Brain microvascular endothelial cell (primary cell): ENCODE data around the gene MLLT10.

Experiments used
- DNase-seq: peaks from one replicate; pipeline ENCODE4 v3.0.0-alpha.2; 2020
- H3K27ac ChIP-seq: fragments of 250-450 bp; sonication (Bioruptor Pico); 2 replicates; pipeline ENCODE4 v1.5.1; 2020; ENCODE audit warnings: mild to moderate bottlenecking, moderate library complexity
- H3K27me3 ChIP-seq: fragments of 250-450 bp; sonication (Bioruptor Pico); replicated peaks from 2 replicates; pipeline ENCODE4 v1.5.1; 2020; ENCODE audit warnings: mild to moderate bottlenecking
- H3K36me3 ChIP-seq: fragments of 250-450 bp; sonication (Bioruptor Pico); replicated peaks from 2 replicates; pipeline ENCODE4 v1.5.1; 2020; ENCODE audit warnings: mild to moderate bottlenecking
- H3K4me3 ChIP-seq: 2 replicates; pipeline ENCODE4 v1.5.1; 2011; ENCODE audit warnings: low read depth, mild to moderate bottlenecking, control low read depth, low read length, moderate library complexity
- CTCF ChIP-seq: IDR thresholded peaks from 2 replicates; pipeline ENCODE4 v1.5.1; 2011; ENCODE audit warnings: low read depth, mild to moderate bottlenecking, moderate library complexity, low read length, control low read depth, inconsistent platforms; ENCODE audit errors: missing control alignments
- in situ Hi-C: cut with HindIII; loops from 2 replicates; pipeline ENCODE4 v1.10.0; 2017; ENCODE audit warnings: low sequenced_read_pairs, low pct_ligation_motif_present

MLLT10 gene

DNA sequence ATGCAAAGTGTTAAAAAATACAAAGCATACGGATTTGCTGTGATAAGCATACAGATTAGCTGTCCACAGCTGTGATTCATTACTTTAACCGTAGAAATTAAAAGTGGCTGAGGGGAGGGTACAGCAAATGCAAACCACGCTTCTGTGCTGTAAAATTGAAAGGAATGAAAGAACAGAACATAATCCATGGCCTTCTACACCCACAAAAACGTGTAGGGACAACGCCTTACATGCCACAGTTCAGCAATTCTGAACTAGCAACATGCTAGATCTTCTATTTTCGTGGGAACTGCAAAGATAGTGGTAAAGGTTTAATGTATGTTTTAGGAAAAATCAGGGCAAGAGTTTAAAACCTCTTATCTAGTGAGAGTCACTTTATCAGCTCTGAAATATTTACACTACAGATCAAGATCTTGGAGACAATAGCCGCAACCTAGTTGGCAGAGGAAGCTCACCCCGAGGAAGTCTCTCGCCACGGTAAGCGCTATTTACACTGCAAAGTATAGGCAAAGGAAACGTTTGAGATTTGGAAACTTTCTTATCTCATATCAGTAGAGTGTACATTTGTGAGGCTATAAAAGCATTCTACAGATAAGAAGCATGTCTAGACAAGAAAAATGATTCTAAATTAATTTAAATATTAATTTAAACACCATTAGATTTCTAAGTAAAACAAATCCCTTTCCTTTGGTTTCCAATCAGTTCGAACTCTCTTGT lies 193.6 kb downstream of the MLLT10 start:
- TF ChIP-seq CTCF, result no peak
- in situ Hi-C loops, result no loop called here

DNA sequence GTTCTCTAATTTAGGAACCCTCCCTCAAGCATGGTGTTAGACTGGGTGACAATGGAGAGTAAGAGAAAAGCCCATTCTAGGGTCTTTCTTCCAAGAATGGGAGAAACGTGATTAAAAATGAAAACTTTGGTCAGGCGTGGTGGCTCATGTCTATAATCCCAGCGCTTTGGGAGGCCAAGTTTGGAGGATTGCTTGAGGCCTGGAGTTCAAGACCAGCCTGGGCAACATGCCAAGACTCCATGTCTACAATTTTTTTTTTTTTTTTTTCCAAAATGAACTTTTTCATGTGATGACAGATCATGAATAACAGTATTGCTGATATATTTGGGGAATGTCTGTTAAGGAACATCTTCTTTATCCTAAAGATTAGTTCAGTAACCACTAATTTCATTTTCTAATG lies 194.6 kb downstream of the MLLT10 start:
- no peak for DNase-seq
- no peak overlapping the region for H3K27ac ChIP-seq
- in situ Hi-C loops, result no loop called here

More for the DNA sequence above, 193.6 kb downstream of the MLLT10 start:
- no peak overlapping the region for H3K27ac ChIP-seq
- no peaks in the 10 kb centered on the region for H3K36me3 ChIP-seq
- H3K4me3 ChIP-seq, result no peak overlapping the region
- H3K27me3 ChIP-seq, result no peaks in the 10 kb centered on the region
- peak; percentile 40 for DNase-seq

DNA sequence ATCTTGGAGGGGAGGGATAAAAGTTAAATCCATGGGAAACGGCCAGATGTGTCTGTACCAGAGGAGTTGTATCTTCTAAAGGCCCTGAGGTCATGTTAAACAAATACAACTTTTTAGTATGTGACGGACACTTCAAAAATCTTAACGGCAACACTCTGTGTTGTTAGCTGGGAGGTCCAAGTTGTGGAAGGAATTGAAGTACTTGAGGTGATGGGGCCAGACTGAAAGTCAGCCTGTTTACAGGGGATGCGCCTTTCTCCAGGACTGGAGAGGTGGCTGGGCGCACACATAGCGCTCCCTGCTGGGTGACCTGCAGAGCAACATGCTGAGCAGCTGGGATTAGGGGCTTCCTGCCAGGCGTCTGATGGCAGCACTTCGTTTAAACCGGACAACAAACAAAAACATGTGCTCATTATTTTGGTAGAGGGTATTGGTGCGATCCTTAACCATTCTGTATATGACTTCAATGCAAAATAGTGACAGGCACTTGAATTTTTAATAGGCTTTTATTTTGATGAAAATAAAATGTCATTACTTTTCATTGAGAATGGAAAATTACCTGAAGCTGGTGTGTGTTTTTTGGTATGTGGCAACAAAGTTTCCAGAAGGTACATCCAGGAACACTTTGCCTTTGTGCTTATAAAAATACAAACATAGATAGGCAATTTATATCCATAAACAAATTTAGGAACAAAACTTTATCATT lies 198.2 kb downstream of the MLLT10 start:
- TF ChIP-seq CTCF, result peak; percentile 98
- Histone ChIP-seq H3K27me3 (no peaks in the 10 kb centered on the region), H3K27ac (no peak overlapping the region), H3K4me3 (no peak overlapping the region), H3K36me3 (peaks cover 9% of the 10 kb centered on the region)
- in situ Hi-C loops, result no loop called here
- DNase-seq, result peak; percentile 39

More for the DNA sequence above, 194.6 kb downstream of the MLLT10 start:
- H3K4me3 ChIP-seq, result no peak overlapping the region
- no peak for TF ChIP-seq CTCF
- H3K36me3 ChIP-seq, result peaks cover under 1% of the 10 kb centered on the region
- H3K27me3 ChIP-seq, result no peaks in the 10 kb centered on the region

GRCh38 chr10:21733710-21734109 lies 199.7 kb downstream of the MLLT10 start:
- no peak for TF ChIP-seq CTCF
- no peak for DNase-seq
- no peak overlapping the region for H3K27ac ChIP-seq
- peaks cover 9% of the 10 kb centered on the region for H3K36me3 ChIP-seq
- in situ Hi-C loops, result no loop called here
- no peaks in the 10 kb centered on the region for H3K27me3 ChIP-seq
- H3K4me3 ChIP-seq, result no peak overlapping the region

DNA sequence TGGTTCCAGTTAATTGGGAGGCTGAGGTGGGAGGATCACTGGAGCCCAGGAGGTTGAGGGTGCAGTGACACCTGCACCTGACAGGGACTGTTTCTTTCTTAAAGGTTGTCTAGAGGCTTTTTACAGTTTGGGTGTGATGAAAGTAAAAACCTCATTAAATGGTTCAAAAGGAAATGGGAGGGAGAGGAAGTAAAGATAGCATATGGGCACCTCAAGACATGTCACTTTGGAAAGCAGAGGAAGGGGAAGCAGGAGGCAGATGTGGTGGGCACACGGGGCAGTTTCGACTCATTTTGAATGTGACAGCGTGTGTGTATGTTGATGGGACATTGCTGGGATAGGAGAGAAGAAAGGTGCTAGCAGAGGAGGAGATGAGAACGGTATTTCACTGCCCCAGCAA lies 203.1 kb downstream of the MLLT10 start:
- Histone ChIP-seq H3K27me3 (no peaks in the 10 kb centered on the region), H3K27ac (no peak overlapping the region), H3K36me3 (peaks cover 22% of the 10 kb centered on the region), H3K4me3 (no peak overlapping the region)
- in situ Hi-C loops, result no loop called here
- DNase-seq, result no peak
- TF ChIP-seq CTCF, result no peak
